Mucosa of rectum (tissue), 2 donors: Measurements from ENCODE around the gene TMEM11.

Experiments
- H3K27ac ChIP-seq, 2 donors: one replicate each; pipeline ENCODE4 v1.7.0; 2013; ENCODE audit warnings: inconsistent platforms in 2 of 2, low read depth in 2 of 2, low read length in 2 of 2
- H3K27me3 ChIP-seq, 2 donors: one replicate each; pipeline ENCODE4 v1.7.0; 2013; ENCODE audit warnings: low read length in 2 of 2; ENCODE audit not compliant: control insufficient read depth in 2 of 2, insufficient read depth in 2 of 2
- H3K36me3 ChIP-seq, 2 donors: one replicate each; pipeline ENCODE4 v1.7.0; 2013; ENCODE audit warnings: low read length in 2 of 2; ENCODE audit not compliant: control insufficient read depth in 2 of 2, insufficient read depth in 2 of 2
- H3K4me1 ChIP-seq, 2 donors: one replicate each; pipeline ENCODE4 v1.7.0; 2013; ENCODE audit warnings: low read length in 2 of 2, mild to moderate bottlenecking in 1 of 2; ENCODE audit not compliant: control insufficient read depth in 2 of 2, insufficient read depth in 2 of 2
- H3K4me3 ChIP-seq, 2 donors: one replicate each; pipeline ENCODE4 v1.7.0; 2013; ENCODE audit warnings: low read length in 2 of 2
- H3K9ac ChIP-seq, 2 donors: one replicate each; pipeline ENCODE4 v1.7.0; 2013; ENCODE audit warnings: low read length in 2 of 2, low read depth in 1 of 2, mild to moderate bottlenecking in 1 of 2
- H3K9me3 ChIP-seq, 2 donors: one replicate each; pipeline ENCODE4 v1.7.0; 2013; ENCODE audit warnings: low read length in 2 of 2; ENCODE audit not compliant: control insufficient read depth in 2 of 2
- donor health status: healthy.
- donor health status: Normal muscosa, but diverticular disease.

The TMEM11 gene

GRCh38 chr17:21211825-21212479 lies 2.0 kb downstream of the TMEM11 start:
- H3K9ac ChIP-seq, result peak overlapping the region; percentile 16 to 26
- H3K36me3 ChIP-seq, result peaks cover 3 to 18% of the 10 kb centered on the region in 2 donors
- H3K4me1 ChIP-seq, result peaks cover 53 to 54% of the 10 kb centered on the region in 2 donors

GRCh38 chr17:21210411-21211076 lies 3.4 kb downstream of the TMEM11 start:
- Histone ChIP-seq H3K9me3 (no peaks in the 10 kb centered on the region), H3K4me3 (peak overlapping the region in 1 of 2 donors; percentile 21), H3K4me1 (peaks cover 53 to 54% of the 10 kb centered on the region in 2 donors), H3K27ac (peak overlapping the region; percentile 63 to 76), H3K9ac (peak overlapping the region in 1 of 2 donors; percentile 48), H3K27me3 (no peaks in the 10 kb centered on the region), H3K36me3 (peaks cover 3 to 22% of the 10 kb centered on the region in 2 donors)

More at GRCh38 chr17:21211825-21212479, 2.0 kb downstream of the TMEM11 start:
- no peaks in the 10 kb centered on the region for H3K27me3 ChIP-seq
- peak overlapping the region in 1 of 2 donors; percentile 43 for H3K4me3 ChIP-seq
- peak overlapping the region; percentile 59 to 76 for H3K27ac ChIP-seq
- no peaks in the 10 kb centered on the region for H3K9me3 ChIP-seq

- H3K4me3 ChIP-seq, result no peak overlapping the region
- H3K4me1 ChIP-seq, result peaks cover 46 to 48% of the 10 kb centered on the region in 2 donors
- H3K9me3 ChIP-seq, result no peaks in the 10 kb centered on the region
- peaks cover 3 to 22% of the 10 kb centered on the region in 2 donors for H3K36me3 ChIP-seq
- H3K27ac ChIP-seq, result peak overlapping the region; percentile 63 to 76
- peak overlapping the region in 1 of 2 donors; percentile 48 for H3K9ac ChIP-seq
- H3K27me3 ChIP-seq, result no peaks in the 10 kb centered on the region
Measured at GRCh38 chr17:21209511-21210175, 4.3 kb downstream of the TMEM11 start.

GRCh38 chr17:21208352-21208751 lies 5.6 kb downstream of the TMEM11 start:
- Histone ChIP-seq H3K36me3 (peaks cover 3 to 22% of the 10 kb centered on the region in 2 donors), H3K27ac (no peak overlapping the region), H3K27me3 (no peaks in the 10 kb centered on the region), H3K4me3 (no peak overlapping the region), H3K9me3 (no peaks in the 10 kb centered on the region), H3K4me1 (peaks cover 46% of the 10 kb centered on the region in 2 donors), H3K9ac (no peak overlapping the region)

- Histone ChIP-seq H3K9me3 (no peaks in the 10 kb centered on the region), H3K27ac (no peak overlapping the region), H3K4me1 (peaks cover 12 to 13% of the 10 kb centered on the region in 2 donors), H3K27me3 (no peaks in the 10 kb centered on the region), H3K9ac (no peak overlapping the region), H3K36me3 (peaks cover 8 to 25% of the 10 kb centered on the region in 2 donors), H3K4me3 (no peak overlapping the region)
Measured at GRCh38 chr17:21204935-21205334, 9.0 kb downstream of the TMEM11 start.

GRCh38 chr17:21202512-21202911 lies 11.4 kb downstream of the TMEM11 start:
- peaks cover 0 to 3% of the 10 kb centered on the region in 2 donors for H3K4me1 ChIP-seq
- no peaks in the 10 kb centered on the region for H3K27me3 ChIP-seq
- no peak overlapping the region for H3K9ac ChIP-seq
- no peak overlapping the region for H3K27ac ChIP-seq
- H3K36me3 ChIP-seq, result peaks cover 14 to 27% of the 10 kb centered on the region in 2 donors
- H3K4me3 ChIP-seq, result no peak overlapping the region
- no peaks in the 10 kb centered on the region for H3K9me3 ChIP-seq

GRCh38 chr17:21201874-21202273 lies 12.1 kb downstream of the TMEM11 start:
- no peak overlapping the region for H3K4me3 ChIP-seq
- H3K36me3 ChIP-seq, result peaks cover 20 to 31% of the 10 kb centered on the region in 2 donors
- H3K27me3 ChIP-seq, result no peaks in the 10 kb centered on the region
- no peaks in the 10 kb centered on the region for H3K9me3 ChIP-seq
- no peak overlapping the region for H3K9ac ChIP-seq
- H3K4me1 ChIP-seq, result peaks cover 0 to 3% of the 10 kb centered on the region in 2 donors
- no peak overlapping the region for H3K27ac ChIP-seq

GRCh38 chr17:21201298-21201595 lies 12.7 kb downstream of the TMEM11 start:
- peaks cover 21 to 33% of the 10 kb centered on the region in 2 donors for H3K36me3 ChIP-seq
- H3K27me3 ChIP-seq, result no peaks in the 10 kb centered on the region
- no peak overlapping the region for H3K4me3 ChIP-seq
- no peaks in the 10 kb centered on the region for H3K9me3 ChIP-seq
- H3K4me1 ChIP-seq, result peaks cover 0 to 3% of the 10 kb centered on the region in 2 donors
- no peak overlapping the region for H3K27ac ChIP-seq
- no peak overlapping the region for H3K9ac ChIP-seq

GRCh38 chr17:21200590-21201297 lies 13.2 kb downstream of the TMEM11 start:
- H3K36me3 ChIP-seq, result peaks cover 21 to 31% of the 10 kb centered on the region in 2 donors
- H3K4me1 ChIP-seq, result peaks cover 0 to 3% of the 10 kb centered on the region in 2 donors
- H3K27ac ChIP-seq, result no peak overlapping the region

More at GRCh38 chr17:21200590-21201297, 13.2 kb downstream of the TMEM11 start:
- Histone ChIP-seq H3K27me3 (no peaks in the 10 kb centered on the region), H3K9me3 (no peaks in the 10 kb centered on the region), H3K4me3 (no peak overlapping the region), H3K9ac (no peak overlapping the region)
